Hepatocyte (in vitro differentiated cells): ENCODE measurements around the gene PNO1. TPM values are rescaled to one million over a fixed set of nuclear protein-coding genes. Genes with fewer than 3 reads are reported as not detected.
"Not testable (repeated sequence)": the region's sequence is repeated elsewhere in the genome, so short reads cannot be mapped to it uniquely, and the experiment has no call there.

Source experiments
- DNase-seq: peaks from one replicate; pipeline ENCODE4 v3.0.0-alpha.2; 2016; ENCODE audit warnings: low spot score
- H2AFZ ChIP-seq: fragments of 200-600 bp; sonication (generic); 2 replicates; pipeline ENCODE4 v1.6.0; 2016; ENCODE audit warnings: antibody characterized with exemption, mild to moderate bottlenecking
- H3K27ac ChIP-seq: fragments of 200-600 bp; sonication (generic); 2 replicates; pipeline ENCODE4 v1.5.1; 2016; ENCODE audit warnings: mild to moderate bottlenecking
- H3K27me3 ChIP-seq: fragments of 200-600 bp; sonication (generic); 2 replicates; pipeline ENCODE4 v1.6.1; 2016
- H3K36me3 ChIP-seq: fragments of 200-600 bp; sonication (generic); replicated peaks from 2 replicates; pipeline ENCODE4 v1.5.1; 2016; ENCODE audit warnings: low read depth; ENCODE audit not compliant: insufficient read depth
- H3K4me1 ChIP-seq: fragments of 200-600 bp; sonication (generic); 2 replicates; pipeline ENCODE4 v1.5.1; 2016; ENCODE audit warnings: mild to moderate bottlenecking, moderate library complexity; ENCODE audit not compliant: insufficient read depth
- H3K4me2 ChIP-seq: fragments of 200-600 bp; sonication (generic); 2 replicates; pipeline ENCODE4 v1.6.0; 2016
- H3K4me3 ChIP-seq: fragments of 200-600 bp; sonication (generic); 2 replicates; pipeline ENCODE4 v1.5.1; 2016; ENCODE audit warnings: mild to moderate bottlenecking
- H3K79me2 ChIP-seq: fragments of 200-600 bp; sonication (generic); 2 replicates; pipeline ENCODE4 v1.6.0; 2017; ENCODE audit warnings: mild to moderate bottlenecking
- H3K9me2 ChIP-seq: fragments of 200-600 bp; sonication (generic); replicated peaks from 2 replicates; pipeline ENCODE4 v1.6.0; 2017; ENCODE audit warnings: mild to moderate bottlenecking; ENCODE audit not compliant: insufficient read depth
- H3K9me3 ChIP-seq: fragments of 200-600 bp; sonication (generic); 2 replicates; pipeline ENCODE4 v1.5.1; 2016; ENCODE audit warnings: low read depth, mild to moderate bottlenecking
- H4K20me1 ChIP-seq: fragments of 200-600 bp; sonication (generic); 2 replicates; pipeline ENCODE4 v1.6.0; 2016; ENCODE audit warnings: mild to moderate bottlenecking; ENCODE audit not compliant: insufficient read depth, poor library complexity, severe bottlenecking
- CTCF ChIP-seq: fragments of 200-600 bp; sonication (generic); IDR thresholded peaks from 2 replicates; pipeline ENCODE4 v1.5.1; 2016; ENCODE audit warnings: antibody characterized with exemption, mild to moderate bottlenecking; ENCODE audit not compliant: poor library complexity
- EZH2 ChIP-seq: fragments of 200-600 bp; sonication (generic); IDR thresholded peaks from 2 replicates; pipeline ENCODE4 v1.6.1; 2016; ENCODE audit warnings: antibody characterized with exemption, mild to moderate bottlenecking, borderline replicate concordance
- EZH2phosphoT487 ChIP-seq: fragments of 200-600 bp; sonication (generic); IDR thresholded peaks from one replicate; pipeline ENCODE4 v1.6.1; 2018; ENCODE audit warnings: antibody characterized with exemption, mild to moderate bottlenecking, low read depth, moderate library complexity; ENCODE audit not compliant: unreplicated experiment, severe bottlenecking
- WGBS: methylation state at CpG from one replicate; pipeline ENCODE4 v1.1.6; 2016; ENCODE audit warnings: low lambda C conversion rate; ENCODE audit errors: missing lambda C conversion rate; 5-methylcytosine and 5-hydroxymethylcytosine counted together
- polyA plus RNA-seq: library from polyadenylated mRNA; unstranded; fragments of >200 nt; fragmentation: Nextera tagmentation; extraction: Ambion mirVana; gene quantifications from 2 replicates; pipeline ENCODE4 v1.2.1, GENCODE V29; 2016
- total RNA-seq: library from RNA; depleted of rRNA; stranded (reverse); fragments of >200 nt; gene quantifications from 2 replicates; pipeline ENCODE4 v1.2.3, GENCODE V29; 2014

The PNO1 gene
- total and polyA plus RNA-seq, 2 experiments from 2014 or later = 15.5 to 22.9 TPM

- Histone ChIP-seq H2AFZ (no peak overlapping the region), H3K27ac (no peak overlapping the region), H3K36me3 (no peaks in the 10 kb centered on the region), H3K27me3 (no peaks in the 10 kb centered on the region), H3K9me2 (no peaks in the 10 kb centered on the region), H3K4me3 (no peak overlapping the region), H4K20me1 (no peaks in the 10 kb centered on the region), H3K4me2 (no peak overlapping the region), H3K4me1 (no peaks in the 10 kb centered on the region), H3K79me2 (no peaks in the 10 kb centered on the region), H3K9me3 (no peaks in the 10 kb centered on the region)
- no peak for DNase-seq
- WGBS = 93% methylated on average over 2 of the region's 2 CpGs
- TF ChIP-seq EZH2 (no peak), EZH2phosphoT487 (no peak), CTCF (no peak)
Observed at GRCh38 chr2:68172521-68172920, 14.8 kb downstream of the PNO1 start.

GRCh38 chr2:68172990-68173700, 15.5 kb downstream of the PNO1 start:
- 98% methylated on average over 8 of the region's 8 CpGs for WGBS
- Histone ChIP-seq H3K27me3 (no peaks in the 10 kb centered on the region), H3K4me3 (no peak overlapping the region), H3K9me2 (no peaks in the 10 kb centered on the region), H3K79me2 (no peaks in the 10 kb centered on the region), H2AFZ (no peak overlapping the region), H3K36me3 (no peaks in the 10 kb centered on the region), H3K4me1 (no peaks in the 10 kb centered on the region), H4K20me1 (no peaks in the 10 kb centered on the region), H3K4me2 (no peak overlapping the region), H3K27ac (no peak overlapping the region), H3K9me3 (no peaks in the 10 kb centered on the region)
- DNase-seq = no peak
- TF ChIP-seq CTCF (no peak), EZH2 (no peak), EZH2phosphoT487 (no peak)

- H3K9me2 ChIP-seq, H3K27me3 ChIP-seq, H3K27ac ChIP-seq, H4K20me1 ChIP-seq, H3K9me3 ChIP-seq, DNase-seq, H3K36me3 ChIP-seq, H3K79me2 ChIP-seq, H3K4me2 ChIP-seq, H3K4me3 ChIP-seq, H3K4me1 ChIP-seq, H2AFZ ChIP-seq: not testable (repeated sequence)
- 100% methylated on average over 4 of the region's 4 CpGs for WGBS
Observed at GRCh38 chr2:68175210-68175609, 17.5 kb downstream of the PNO1 start.

- H3K9me2 ChIP-seq = no peaks in the 10 kb centered on the region
- H3K9me3 ChIP-seq = no peaks in the 10 kb centered on the region
- H3K27ac ChIP-seq = no peak overlapping the region
- no peaks in the 10 kb centered on the region for H3K36me3 ChIP-seq
- no peaks in the 10 kb centered on the region for H3K4me1 ChIP-seq
- 92% methylated on average over 7 of the region's 7 CpGs for WGBS
- no peak overlapping the region for H2AFZ ChIP-seq
- no peak for TF ChIP-seq EZH2phosphoT487
- no peak for TF ChIP-seq EZH2
- no peak for TF ChIP-seq CTCF
- no peak for DNase-seq
- H3K79me2 ChIP-seq = no peaks in the 10 kb centered on the region
- no peak overlapping the region for H3K4me2 ChIP-seq
- no peak overlapping the region for H3K4me3 ChIP-seq
- H4K20me1 ChIP-seq = no peaks in the 10 kb centered on the region
- H3K27me3 ChIP-seq = no peaks in the 10 kb centered on the region
Observed at GRCh38 chr2:68176657-68177056, 19.0 kb downstream of the PNO1 start.
